ENCODE measurements around the gene ABCD3.

DNA sequence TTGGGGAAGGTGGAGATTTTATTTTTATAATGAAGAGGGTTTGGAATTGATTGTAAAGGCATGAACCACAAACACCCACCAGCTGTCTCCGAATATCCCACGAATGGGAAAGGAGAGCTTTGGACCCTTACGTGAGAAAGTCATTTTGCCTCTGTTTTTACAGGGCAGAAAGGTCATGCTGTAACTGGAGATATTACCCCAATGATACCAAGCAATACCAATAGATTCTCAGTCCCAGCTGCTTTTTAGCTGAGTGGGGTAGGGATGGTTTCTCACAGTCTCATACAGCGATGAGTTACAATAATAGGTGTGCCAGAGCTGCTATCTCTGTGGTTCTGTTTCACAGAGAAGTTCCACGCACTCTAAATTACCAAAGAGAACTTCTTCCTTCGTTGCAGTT, 132.2 kb downstream of the ABCD3 start:
- TF ChIP-seq, protein P1, sequence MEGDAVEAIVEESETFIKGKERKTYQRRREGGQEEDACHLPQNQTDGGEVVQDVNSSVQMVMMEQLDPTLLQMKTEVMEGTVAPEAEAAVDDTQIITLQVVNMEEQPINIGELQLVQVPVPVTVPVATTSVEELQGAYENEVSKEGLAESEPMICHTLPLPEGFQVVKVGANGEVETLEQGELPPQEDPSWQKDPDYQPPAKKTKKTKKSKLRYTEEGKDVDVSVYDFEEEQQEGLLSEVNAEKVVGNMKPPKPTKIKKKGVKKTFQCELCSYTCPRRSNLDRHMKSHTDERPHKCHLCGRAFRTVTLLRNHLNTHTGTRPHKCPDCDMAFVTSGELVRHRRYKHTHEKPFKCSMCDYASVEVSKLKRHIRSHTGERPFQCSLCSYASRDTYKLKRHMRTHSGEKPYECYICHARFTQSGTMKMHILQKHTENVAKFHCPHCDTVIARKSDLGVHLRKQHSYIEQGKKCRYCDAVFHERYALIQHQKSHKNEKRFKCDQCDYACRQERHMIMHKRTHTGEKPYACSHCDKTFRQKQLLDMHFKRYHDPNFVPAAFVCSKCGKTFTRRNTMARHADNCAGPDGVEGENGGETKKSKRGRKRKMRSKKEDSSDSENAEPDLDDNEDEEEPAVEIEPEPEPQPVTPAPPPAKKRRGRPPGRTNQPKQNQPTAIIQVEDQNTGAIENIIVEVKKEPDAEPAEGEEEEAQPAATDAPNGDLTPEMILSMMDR (IDR thresholded peaks at IDR 0.05), result no peak
- TF ChIP-seq, protein P2, sequence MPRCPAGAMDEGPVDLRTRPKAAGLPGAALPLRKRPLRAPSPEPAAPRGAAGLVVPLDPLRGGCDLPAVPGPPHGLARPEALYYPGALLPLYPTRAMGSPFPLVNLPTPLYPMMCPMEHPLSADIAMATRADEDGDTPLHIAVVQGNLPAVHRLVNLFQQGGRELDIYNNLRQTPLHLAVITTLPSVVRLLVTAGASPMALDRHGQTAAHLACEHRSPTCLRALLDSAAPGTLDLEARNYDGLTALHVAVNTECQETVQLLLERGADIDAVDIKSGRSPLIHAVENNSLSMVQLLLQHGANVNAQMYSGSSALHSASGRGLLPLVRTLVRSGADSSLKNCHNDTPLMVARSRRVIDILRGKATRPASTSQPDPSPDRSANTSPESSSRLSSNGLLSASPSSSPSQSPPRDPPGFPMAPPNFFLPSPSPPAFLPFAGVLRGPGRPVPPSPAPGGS (IDR thresholded peaks at IDR 0.05), result no peak
- TF ChIP-seq POLR2AphosphoS2 (conservative IDR thresholded peaks at IDR 0.05; ENCODE audit: low read length) (no peak), BHLHE40 (IDR thresholded peaks at IDR 0.05; ENCODE audit: low read depth, low read length) (no peak)
- TF ChIP-seq, protein P3, sequence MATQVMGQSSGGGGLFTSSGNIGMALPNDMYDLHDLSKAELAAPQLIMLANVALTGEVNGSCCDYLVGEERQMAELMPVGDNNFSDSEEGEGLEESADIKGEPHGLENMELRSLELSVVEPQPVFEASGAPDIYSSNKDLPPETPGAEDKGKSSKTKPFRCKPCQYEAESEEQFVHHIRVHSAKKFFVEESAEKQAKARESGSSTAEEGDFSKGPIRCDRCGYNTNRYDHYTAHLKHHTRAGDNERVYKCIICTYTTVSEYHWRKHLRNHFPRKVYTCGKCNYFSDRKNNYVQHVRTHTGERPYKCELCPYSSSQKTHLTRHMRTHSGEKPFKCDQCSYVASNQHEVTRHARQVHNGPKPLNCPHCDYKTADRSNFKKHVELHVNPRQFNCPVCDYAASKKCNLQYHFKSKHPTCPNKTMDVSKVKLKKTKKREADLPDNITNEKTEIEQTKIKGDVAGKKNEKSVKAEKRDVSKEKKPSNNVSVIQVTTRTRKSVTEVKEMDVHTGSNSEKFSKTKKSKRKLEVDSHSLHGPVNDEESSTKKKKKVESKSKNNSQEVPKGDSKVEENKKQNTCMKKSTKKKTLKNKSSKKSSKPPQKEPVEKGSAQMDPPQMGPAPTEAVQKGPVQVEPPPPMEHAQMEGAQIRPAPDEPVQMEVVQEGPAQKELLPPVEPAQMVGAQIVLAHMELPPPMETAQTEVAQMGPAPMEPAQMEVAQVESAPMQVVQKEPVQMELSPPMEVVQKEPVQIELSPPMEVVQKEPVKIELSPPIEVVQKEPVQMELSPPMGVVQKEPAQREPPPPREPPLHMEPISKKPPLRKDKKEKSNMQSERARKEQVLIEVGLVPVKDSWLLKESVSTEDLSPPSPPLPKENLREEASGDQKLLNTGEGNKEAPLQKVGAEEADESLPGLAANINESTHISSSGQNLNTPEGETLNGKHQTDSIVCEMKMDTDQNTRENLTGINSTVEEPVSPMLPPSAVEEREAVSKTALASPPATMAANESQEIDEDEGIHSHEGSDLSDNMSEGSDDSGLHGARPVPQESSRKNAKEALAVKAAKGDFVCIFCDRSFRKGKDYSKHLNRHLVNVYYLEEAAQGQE (IDR thresholded peaks at IDR 0.05), result no peak

Data from A549 (cell line).